ENCODE measurements around the gene HSPH1. TPM values are rescaled to one million over a fixed set of nuclear protein-coding genes. Genes with fewer than 3 reads are reported as not detected.
A peak's percentile ranks its signal among the peaks of the same experiment; 100 is the strongest.
"Not testable (repeated sequence)": the region's sequence is repeated elsewhere in the genome, so short reads cannot be mapped to it uniquely, and the experiment has no call there.

Gene HSPH1
- total RNA-seq, 6 donors from 2014 or later, result 32.5 to 93.1 (median 53.2) TPM

DNA sequence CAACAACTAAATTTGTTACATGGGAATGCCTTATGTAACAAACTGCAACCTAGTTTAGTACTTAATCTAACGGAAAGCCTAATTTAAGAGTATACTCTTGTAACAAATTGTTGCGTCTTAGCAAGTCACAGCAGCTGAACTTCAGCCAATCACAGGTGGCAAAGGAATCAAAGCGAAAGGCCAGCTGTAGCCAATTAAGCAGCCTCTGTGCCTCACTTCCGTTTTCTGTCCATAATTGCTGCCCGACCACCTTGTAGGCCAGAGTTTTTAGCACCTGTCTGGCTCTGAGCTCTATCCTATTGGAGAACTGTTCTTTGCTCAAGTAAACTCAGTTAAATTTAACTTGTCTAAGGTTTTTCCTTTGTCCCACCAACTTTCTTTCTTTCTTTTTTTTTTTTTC lies 18.1 kb upstream of the HSPH1 start:
- no peak overlapping the region for H3K27ac ChIP-seq
- no peak for TF ChIP-seq POLR2AphosphoS5 (IDR thresholded peaks at IDR 0.05)
- TF ChIP-seq EP300 (IDR thresholded peaks at IDR 0.05), result no peak
- no peak for TF ChIP-seq POLR2A (IDR thresholded peaks at IDR 0.05)
- TF ChIP-seq, protein P1, sequence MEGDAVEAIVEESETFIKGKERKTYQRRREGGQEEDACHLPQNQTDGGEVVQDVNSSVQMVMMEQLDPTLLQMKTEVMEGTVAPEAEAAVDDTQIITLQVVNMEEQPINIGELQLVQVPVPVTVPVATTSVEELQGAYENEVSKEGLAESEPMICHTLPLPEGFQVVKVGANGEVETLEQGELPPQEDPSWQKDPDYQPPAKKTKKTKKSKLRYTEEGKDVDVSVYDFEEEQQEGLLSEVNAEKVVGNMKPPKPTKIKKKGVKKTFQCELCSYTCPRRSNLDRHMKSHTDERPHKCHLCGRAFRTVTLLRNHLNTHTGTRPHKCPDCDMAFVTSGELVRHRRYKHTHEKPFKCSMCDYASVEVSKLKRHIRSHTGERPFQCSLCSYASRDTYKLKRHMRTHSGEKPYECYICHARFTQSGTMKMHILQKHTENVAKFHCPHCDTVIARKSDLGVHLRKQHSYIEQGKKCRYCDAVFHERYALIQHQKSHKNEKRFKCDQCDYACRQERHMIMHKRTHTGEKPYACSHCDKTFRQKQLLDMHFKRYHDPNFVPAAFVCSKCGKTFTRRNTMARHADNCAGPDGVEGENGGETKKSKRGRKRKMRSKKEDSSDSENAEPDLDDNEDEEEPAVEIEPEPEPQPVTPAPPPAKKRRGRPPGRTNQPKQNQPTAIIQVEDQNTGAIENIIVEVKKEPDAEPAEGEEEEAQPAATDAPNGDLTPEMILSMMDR (IDR thresholded peaks at IDR 0.05), result no peak
- H3K4me1 ChIP-seq, result no peaks in the 10 kb centered on the region
- no peak for ATAC-seq (ENCODE audit: low FRiP score in 2 of 2)
- no peak for DNase-seq
- H3K36me3 ChIP-seq, result no peaks in the 10 kb centered on the region
- H3K9me3 ChIP-seq, result no peaks in the 10 kb centered on the region
- H3K4me3 ChIP-seq, result no peak overlapping the region
- WGBS, 2 donors, result 68 to 90% methylated on average over 5 of the region's 5 CpGs
- H3K27me3 ChIP-seq, result no peaks in the 10 kb centered on the region

DNA sequence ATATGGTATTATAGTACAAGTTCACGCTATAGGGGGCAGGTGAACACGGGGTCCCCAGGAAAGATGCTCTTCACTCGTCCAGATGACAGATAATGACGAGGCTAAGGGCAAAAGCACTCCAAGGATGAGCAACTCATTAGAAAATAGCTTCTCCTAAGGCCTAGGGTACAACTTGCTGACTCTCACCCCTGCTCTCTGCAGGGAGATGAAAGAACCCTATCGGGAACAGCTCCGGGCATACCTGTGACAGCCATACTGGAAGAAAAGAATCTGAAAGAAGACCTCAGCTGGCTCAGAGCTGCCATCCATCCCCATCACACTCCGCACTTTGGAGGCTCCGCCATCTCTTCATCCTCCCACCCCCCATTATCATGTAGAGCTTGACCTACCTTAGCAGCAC lies 17.5 kb upstream of the HSPH1 start:
- no peak overlapping the region for H3K27ac ChIP-seq
- 88 to 97% methylated on average over 8 of the region's 8 CpGs for WGBS, 2 donors
- no peak for DNase-seq
- no peaks in the 10 kb centered on the region for H3K9me3 ChIP-seq
- H3K4me3 ChIP-seq, result no peak overlapping the region
- no peak for TF ChIP-seq EP300 (IDR thresholded peaks at IDR 0.05)
- TF ChIP-seq, protein P1 (IDR thresholded peaks at IDR 0.05), result no peak
- no peak for TF ChIP-seq POLR2AphosphoS5 (IDR thresholded peaks at IDR 0.05)
- no peak for TF ChIP-seq POLR2A (IDR thresholded peaks at IDR 0.05)
- H3K27me3 ChIP-seq, result no peaks in the 10 kb centered on the region
- no peak for ATAC-seq (ENCODE audit: low FRiP score in 2 of 2)
- H3K36me3 ChIP-seq, result no peaks in the 10 kb centered on the region
- no peaks in the 10 kb centered on the region for H3K4me1 ChIP-seq

DNA sequence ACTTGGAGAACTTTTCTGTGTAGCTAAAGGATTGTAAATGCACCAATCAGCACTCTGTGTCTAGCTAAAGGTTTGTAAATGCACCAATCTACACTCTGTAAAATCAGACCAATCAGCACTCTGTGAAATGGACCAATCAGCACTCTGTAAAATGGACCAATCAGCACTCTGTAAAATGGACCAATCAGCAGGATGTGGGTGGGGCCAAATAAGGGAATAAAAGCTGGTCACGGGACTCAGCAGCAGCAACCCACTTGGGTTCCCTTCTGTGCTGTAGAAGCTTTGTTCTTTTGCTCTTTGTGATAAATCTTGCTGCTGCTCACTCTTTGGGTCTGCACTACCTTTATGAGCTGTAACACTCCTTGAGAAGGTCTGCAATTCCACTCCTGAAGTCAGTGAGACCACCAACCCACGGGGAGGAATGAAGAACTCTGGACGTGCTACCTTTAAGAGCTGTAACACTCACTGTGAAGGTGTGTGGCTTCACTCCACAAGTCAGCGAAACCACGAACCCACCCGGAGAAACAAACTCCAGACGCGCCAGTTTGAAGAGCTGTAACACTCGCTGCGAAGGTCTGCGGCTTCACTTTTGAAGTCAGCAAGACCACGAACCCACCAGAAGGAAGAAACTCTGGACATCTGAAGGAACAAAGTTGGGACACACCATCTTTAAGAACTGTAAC lies 16.2 kb upstream of the HSPH1 start:
- H3K9me3 ChIP-seq; ATAC-seq (ENCODE audit: low FRiP score in 2 of 2); H3K4me1 ChIP-seq; H3K36me3 ChIP-seq; DNase-seq; H3K4me3 ChIP-seq; H3K27ac ChIP-seq; H3K27me3 ChIP-seq: not testable (repeated sequence)
- 91 to 92% methylated on average over 12 of the region's 12 CpGs for WGBS, 2 donors

DNA sequence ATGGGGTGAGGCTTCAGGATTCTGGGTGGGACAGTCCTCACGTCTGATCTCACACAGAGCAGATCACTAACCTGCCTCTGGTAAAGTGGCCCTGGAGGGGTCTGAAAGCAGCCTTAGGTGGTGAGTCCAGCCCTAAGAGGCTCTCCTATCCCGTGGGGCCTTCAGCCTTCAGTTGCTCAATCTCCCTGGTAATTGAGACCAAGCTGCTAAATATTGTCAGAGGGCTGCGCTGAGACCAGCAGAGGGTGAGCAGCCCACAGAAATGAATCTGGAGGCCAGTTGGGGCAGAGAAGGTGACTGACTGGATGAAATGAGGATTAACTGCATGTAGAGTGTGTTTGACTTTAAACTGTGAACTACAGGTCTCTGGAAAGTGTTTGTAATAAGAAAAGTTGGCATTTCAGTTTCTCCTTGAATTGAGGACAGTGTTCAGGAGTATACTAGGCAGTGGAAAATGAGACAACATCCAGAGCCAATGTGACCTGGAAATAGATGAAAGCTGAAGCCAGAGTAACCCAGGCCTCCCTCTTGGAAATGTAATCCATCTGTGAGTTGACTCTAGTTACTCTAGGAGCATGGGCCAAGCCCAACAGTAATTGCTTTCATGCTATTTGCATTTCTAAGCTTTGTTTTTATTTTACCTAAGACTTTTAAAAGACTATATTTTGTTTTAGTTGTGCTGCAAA lies 14.3 kb upstream of the HSPH1 start:
- Histone ChIP-seq H3K27me3 (no peaks in the 10 kb centered on the region), H3K36me3 (no peaks in the 10 kb centered on the region), H3K4me3 (no peak overlapping the region), H3K27ac (no peak overlapping the region), H3K9me3 (no peaks in the 10 kb centered on the region), H3K4me1 (no peaks in the 10 kb centered on the region)
- TF ChIP-seq POLR2AphosphoS5 (IDR thresholded peaks at IDR 0.05) (no peak), EP300 (IDR thresholded peaks at IDR 0.05) (no peak), POLR2A (IDR thresholded peaks at IDR 0.05) (no peak)
- TF ChIP-seq, protein P1 (IDR thresholded peaks at IDR 0.05), result no peak
- no peak for DNase-seq
- 72 to 82% methylated on average over 3 of the region's 3 CpGs for WGBS, 2 donors
- peak in 1 of 2 donors; percentile 53 for ATAC-seq (ENCODE audit: low FRiP score in 2 of 2)

DNA sequence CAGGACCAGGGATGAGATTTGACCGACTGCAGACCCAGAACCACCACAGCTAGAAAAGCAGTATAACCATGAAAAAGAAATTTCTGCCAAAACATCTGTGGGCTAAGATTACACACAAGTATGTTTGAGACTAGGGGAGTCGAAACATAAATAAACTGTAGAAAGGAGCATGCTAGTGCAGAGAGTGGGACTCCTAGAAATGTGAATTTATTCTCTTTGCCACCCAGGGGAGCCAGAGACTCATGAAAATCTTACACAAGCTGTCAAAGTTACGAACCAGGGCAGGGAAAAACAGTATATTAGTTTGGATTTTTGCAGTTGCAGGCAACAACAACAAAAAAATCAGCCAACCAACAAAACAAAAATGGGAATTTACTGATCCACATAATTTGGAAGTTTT lies 12.3 kb upstream of the HSPH1 start:
- H3K9me3 ChIP-seq, result no peaks in the 10 kb centered on the region
- H3K4me3 ChIP-seq, result no peak overlapping the region
- TF ChIP-seq POLR2AphosphoS5 (IDR thresholded peaks at IDR 0.05) (no peak), POLR2A (IDR thresholded peaks at IDR 0.05) (no peak), EP300 (IDR thresholded peaks at IDR 0.05) (no peak)
- TF ChIP-seq, protein P1 (IDR thresholded peaks at IDR 0.05), result no peak
- H3K27ac ChIP-seq, result no peak overlapping the region
- no peaks in the 10 kb centered on the region for H3K36me3 ChIP-seq
- H3K4me1 ChIP-seq, result no peaks in the 10 kb centered on the region
- no peak for ATAC-seq (ENCODE audit: low FRiP score in 2 of 2)
- 76 to 79% methylated on average over 3 of the region's 3 CpGs for WGBS, 2 donors
- H3K27me3 ChIP-seq, result no peaks in the 10 kb centered on the region
- DNase-seq, result no peak
